WTC11 (cell line): Measurements from ENCODE around the gene MAOA. TPM values are rescaled to one million over a fixed set of nuclear protein-coding genes. Genes with fewer than 3 reads are reported as not detected.

ENCODE experiments used
- ATAC-seq: fragments of 200-7000 bp; cut with Tn5 transposase; 2 replicates; pipeline ENCODE4 v1.10.0; 2021; ENCODE audit warnings: mild to moderate bottlenecking, moderate library complexity
- CTCF ChIA-PET: fragments of 300-600 bp; sonication (Branson Sonifier 250); formaldehyde crosslinking; loops from one replicate; lab custom pipeline; 2021; ENCODE audit warnings: antibody characterized with exemption; lab: Charles Lee
- POLR2A ChIA-PET: fragments of 350-600 bp; sonication (Branson Sonifier 250); formaldehyde crosslinking; loops from one replicate; lab custom pipeline; 2021; ENCODE audit warnings: antibody characterized with exemption; lab: Charles Lee
- DNase-seq: peaks from one replicate; pipeline ENCODE4 v3.0.0; 2021; ENCODE audit warnings: low spot score
- H3K27ac Mint-ChIP-seq: 2 replicates; pipeline ENCODE4 v1.8.0; 2021; ENCODE audit warnings: mixed read lengths
- H3K27me3 Mint-ChIP-seq: 2 replicates; pipeline ENCODE4 v1.8.0; 2021; ENCODE audit warnings: low read depth, mild to moderate bottlenecking, moderate library complexity, mixed read lengths
- H3K36me3 Mint-ChIP-seq: 2 replicates; pipeline ENCODE4 v1.8.0; 2021; ENCODE audit warnings: mixed read lengths
- H3K4me1 Mint-ChIP-seq: 2 replicates; pipeline ENCODE4 v1.8.0; 2022; ENCODE audit warnings: mixed read lengths
- H3K4me3 Mint-ChIP-seq: 2 replicates; pipeline ENCODE4 v1.8.0; 2021; ENCODE audit warnings: mild to moderate bottlenecking, moderate library complexity, mixed read lengths
- H3K9me3 Mint-ChIP-seq: 2 replicates; pipeline ENCODE4 v1.8.0; 2021; ENCODE audit warnings: mixed read lengths
- ESRRA ChIP-seq: sonication (generic); formaldehyde crosslinking; IDR thresholded peaks from 2 replicates; pipeline ENCODE4 v1.8.1; 2022; ENCODE audit warnings: mild to moderate bottlenecking, missing genetic modification reagents, borderline replicate concordance
- ETV6 ChIP-seq: sonication (generic); formaldehyde crosslinking; IDR thresholded peaks from 2 replicates; pipeline ENCODE4 v1.8.1; 2022; ENCODE audit warnings: mild to moderate bottlenecking, missing genetic modification reagents
- FOXJ3 ChIP-seq: sonication (generic); formaldehyde crosslinking; IDR thresholded peaks from 2 replicates; pipeline ENCODE4 v1.9.0; 2021; ENCODE audit warnings: missing genetic modification reagents, mild to moderate bottlenecking, borderline replicate concordance
- FOXK1 ChIP-seq: sonication (generic); formaldehyde crosslinking; IDR thresholded peaks from 2 replicates; pipeline ENCODE4 v1.8.0; 2022; ENCODE audit warnings: mild to moderate bottlenecking, moderate library complexity, missing genetic modification reagents
- GRHL2 ChIP-seq: fragments of 250-450 bp; sonication (Bioruptor Pico); IDR thresholded peaks from 2 replicates; pipeline ENCODE4 v1.8.0; 2022; ENCODE audit warnings: mild to moderate bottlenecking, moderate library complexity; ENCODE audit not compliant: insufficient replicate concordance, severe bottlenecking
- IRF2 ChIP-seq: sonication (generic); formaldehyde crosslinking; IDR thresholded peaks from 2 replicates; pipeline ENCODE4 v1.8.0; 2022; ENCODE audit warnings: low read depth, missing genetic modification reagents, borderline replicate concordance
- NFYB ChIP-seq: sonication (generic); formaldehyde crosslinking; conservative IDR thresholded peaks from 2 replicates; pipeline ENCODE4 v1.8.0; 2022; ENCODE audit warnings: low read depth, missing genetic modification reagents
- ZBTB21 ChIP-seq: sonication (generic); formaldehyde crosslinking; IDR thresholded peaks from 2 replicates; pipeline ENCODE4 v1.8.1; 2023; ENCODE audit warnings: mild to moderate bottlenecking, missing genetic modification reagents, borderline replicate concordance
- ZNF121 ChIP-seq: sonication (generic); formaldehyde crosslinking; IDR thresholded peaks from 2 replicates; pipeline ENCODE4 v1.8.0; 2023; ENCODE audit warnings: missing genetic modification reagents
- ZNF138 ChIP-seq: sonication (generic); formaldehyde crosslinking; conservative IDR thresholded peaks from 2 replicates; pipeline ENCODE4 v1.8.1; 2022; ENCODE audit warnings: mild to moderate bottlenecking, moderate library complexity, missing genetic modification reagents
- ZNF219 ChIP-seq: sonication (generic); formaldehyde crosslinking; IDR thresholded peaks from 2 replicates; pipeline ENCODE4 v1.8.0; 2023; ENCODE audit warnings: missing genetic modification reagents, mild to moderate bottlenecking, borderline replicate concordance
- ZNF416 ChIP-seq: fragments of 250-450 bp; sonication (Bioruptor Pico); IDR thresholded peaks from 2 replicates; pipeline ENCODE4 v1.9.0; 2021; ENCODE audit warnings: mild to moderate bottlenecking, inconsistent platforms
- total RNA-seq: library from RNA; stranded (reverse); gene quantifications from 3 replicates; pipeline ENCODE4 v1.2.3, GENCODE V29; 2021
- TF ChIP-seq, protein P1 (sequence below): sonication (generic); formaldehyde crosslinking; IDR thresholded peaks from 2 replicates; pipeline ENCODE4 v1.8.1; 2022; ENCODE audit warnings: mild to moderate bottlenecking, moderate library complexity, missing genetic modification reagents
- TF ChIP-seq, protein P2 (sequence below): sonication (generic); formaldehyde crosslinking; conservative IDR thresholded peaks from 2 replicates; pipeline ENCODE4 v1.8.1; 2023; ENCODE audit warnings: mild to moderate bottlenecking, low read depth, missing genetic modification reagents, moderate library complexity
- TF ChIP-seq, protein P3 (sequence below): sonication (generic); formaldehyde crosslinking; IDR thresholded peaks from 2 replicates; pipeline ENCODE4 v1.8.1; 2023; ENCODE audit warnings: mild to moderate bottlenecking, missing genetic modification reagents, moderate library complexity
- TF ChIP-seq, protein P4 (sequence below): sonication (generic); formaldehyde crosslinking; IDR thresholded peaks from 2 replicates; pipeline ENCODE4 v1.8.1; 2023; ENCODE audit warnings: mild to moderate bottlenecking, missing genetic modification reagents, moderate library complexity
- TF ChIP-seq, protein P5 (sequence below): fragments of 250-450 bp; sonication (Bioruptor Pico); IDR thresholded peaks from 2 replicates; pipeline ENCODE4 v1.9.0; 2021; ENCODE audit warnings: mild to moderate bottlenecking, borderline replicate concordance
- TF ChIP-seq, protein P6 (sequence below): sonication (generic); formaldehyde crosslinking; IDR thresholded peaks from 2 replicates; pipeline ENCODE4 v1.8.0; 2022; ENCODE audit warnings: missing genetic modification reagents

The MAOA gene
- total RNA-seq, 1 experiment from 2014 or later = 6.0 TPM

DNA sequence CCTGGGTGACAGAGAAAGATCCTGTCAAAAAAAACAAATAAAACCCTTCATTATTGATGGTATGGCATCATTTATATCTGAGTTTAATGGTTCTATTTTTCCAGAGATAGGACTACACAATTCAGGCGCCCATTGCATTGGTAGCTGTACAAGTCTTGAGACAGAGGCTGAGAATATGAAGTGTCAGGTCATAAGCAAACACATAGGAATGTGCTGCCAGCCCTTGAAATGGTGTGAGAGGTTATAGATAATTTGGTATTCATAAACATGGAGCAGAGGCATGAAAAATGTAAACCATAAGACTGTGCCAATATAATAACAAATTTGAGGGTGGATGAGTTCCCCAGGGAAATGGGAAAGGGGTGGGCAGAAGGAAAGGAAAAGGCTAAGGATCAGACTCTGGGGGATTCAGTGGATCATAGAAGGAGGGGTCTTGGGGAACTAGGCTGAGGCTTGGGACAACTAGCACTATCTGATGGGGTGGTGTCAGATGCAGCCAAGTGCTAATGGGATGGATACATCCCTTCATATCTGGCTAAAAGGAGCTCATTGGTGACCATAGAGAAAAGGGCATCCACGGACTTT lies 50.8 kb downstream of the MAOA start:
- peaks cover under 1% of the 10 kb centered on the region; the same call in 1 of the 2 replicates for H3K4me1 Mint-ChIP-seq
- no peaks in the 10 kb centered on the region for H3K9me3 Mint-ChIP-seq
- ATAC-seq (no peak), DNase-seq (no peak)
- no peak overlapping the region for H3K27ac Mint-ChIP-seq
- no peak overlapping the region for H3K4me3 Mint-ChIP-seq
- POLR2A ChIA-PET = no interaction called here
- TF ChIP-seq NFYB (CRISPR knock-in tag) (no peak), ZBTB21 (no peak)
- TF ChIP-seq, protein P1, sequence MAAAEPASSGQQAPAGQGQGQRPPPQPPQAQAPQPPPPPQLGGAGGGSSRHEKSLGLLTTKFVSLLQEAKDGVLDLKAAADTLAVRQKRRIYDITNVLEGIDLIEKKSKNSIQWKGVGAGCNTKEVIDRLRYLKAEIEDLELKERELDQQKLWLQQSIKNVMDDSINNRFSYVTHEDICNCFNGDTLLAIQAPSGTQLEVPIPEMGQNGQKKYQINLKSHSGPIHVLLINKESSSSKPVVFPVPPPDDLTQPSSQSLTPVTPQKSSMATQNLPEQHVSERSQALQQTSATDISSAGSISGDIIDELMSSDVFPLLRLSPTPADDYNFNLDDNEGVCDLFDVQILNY (CRISPR knock-in tag) = no peak
- CTCF ChIA-PET = no interaction called here
- H3K27me3 Mint-ChIP-seq = no peaks in the 10 kb centered on the region
- no peaks in the 10 kb centered on the region for H3K36me3 Mint-ChIP-seq

DNA sequence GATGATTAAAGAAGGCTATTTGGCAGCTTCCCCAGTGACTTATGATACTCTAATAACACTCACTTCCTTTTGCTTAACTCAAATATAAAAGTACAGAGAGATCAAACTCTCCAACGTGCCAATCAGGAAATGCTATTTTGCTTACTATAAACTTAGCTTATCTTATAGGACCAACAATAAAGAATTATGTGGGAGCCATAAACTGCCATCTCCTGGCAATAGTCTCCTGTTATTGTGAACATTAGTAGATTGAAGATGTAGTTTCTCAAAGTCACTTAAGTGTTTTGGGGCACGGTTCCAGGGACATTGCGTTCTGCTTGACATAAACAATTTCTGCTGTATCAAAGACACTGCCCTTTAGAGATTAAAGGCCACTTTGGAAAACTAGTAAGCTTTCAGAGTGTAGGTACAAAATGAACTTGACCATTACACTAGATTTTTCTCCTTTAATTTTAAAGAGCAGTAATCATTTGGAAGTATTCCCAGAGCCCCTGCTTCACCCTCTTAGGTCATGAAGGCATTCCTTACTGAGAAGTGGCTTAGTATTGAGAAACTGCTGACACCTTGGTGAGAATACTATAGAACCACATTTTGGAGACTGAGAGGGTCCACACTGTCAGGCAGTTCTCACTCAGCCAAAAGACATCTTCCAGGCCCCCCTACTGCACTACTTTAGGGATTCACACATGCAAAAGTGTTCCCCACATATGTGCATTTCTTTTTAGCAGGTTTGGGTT lies 51.9 kb downstream of the MAOA start:
- TF ChIP-seq, protein P2, sequence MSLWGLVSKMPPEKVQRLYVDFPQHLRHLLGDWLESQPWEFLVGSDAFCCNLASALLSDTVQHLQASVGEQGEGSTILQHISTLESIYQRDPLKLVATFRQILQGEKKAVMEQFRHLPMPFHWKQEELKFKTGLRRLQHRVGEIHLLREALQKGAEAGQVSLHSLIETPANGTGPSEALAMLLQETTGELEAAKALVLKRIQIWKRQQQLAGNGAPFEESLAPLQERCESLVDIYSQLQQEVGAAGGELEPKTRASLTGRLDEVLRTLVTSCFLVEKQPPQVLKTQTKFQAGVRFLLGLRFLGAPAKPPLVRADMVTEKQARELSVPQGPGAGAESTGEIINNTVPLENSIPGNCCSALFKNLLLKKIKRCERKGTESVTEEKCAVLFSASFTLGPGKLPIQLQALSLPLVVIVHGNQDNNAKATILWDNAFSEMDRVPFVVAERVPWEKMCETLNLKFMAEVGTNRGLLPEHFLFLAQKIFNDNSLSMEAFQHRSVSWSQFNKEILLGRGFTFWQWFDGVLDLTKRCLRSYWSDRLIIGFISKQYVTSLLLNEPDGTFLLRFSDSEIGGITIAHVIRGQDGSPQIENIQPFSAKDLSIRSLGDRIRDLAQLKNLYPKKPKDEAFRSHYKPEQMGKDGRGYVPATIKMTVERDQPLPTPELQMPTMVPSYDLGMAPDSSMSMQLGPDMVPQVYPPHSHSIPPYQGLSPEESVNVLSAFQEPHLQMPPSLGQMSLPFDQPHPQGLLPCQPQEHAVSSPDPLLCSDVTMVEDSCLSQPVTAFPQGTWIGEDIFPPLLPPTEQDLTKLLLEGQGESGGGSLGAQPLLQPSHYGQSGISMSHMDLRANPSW = no peak
- no peak for TF ChIP-seq ETV6 (CRISPR knock-in tag)
- TF ChIP-seq FOXK1 (CRISPR knock-in tag) = no peak
- no peak for TF ChIP-seq FOXJ3 (CRISPR knock-in tag)
- TF ChIP-seq ESRRA = no peak
- TF ChIP-seq, protein P3, sequence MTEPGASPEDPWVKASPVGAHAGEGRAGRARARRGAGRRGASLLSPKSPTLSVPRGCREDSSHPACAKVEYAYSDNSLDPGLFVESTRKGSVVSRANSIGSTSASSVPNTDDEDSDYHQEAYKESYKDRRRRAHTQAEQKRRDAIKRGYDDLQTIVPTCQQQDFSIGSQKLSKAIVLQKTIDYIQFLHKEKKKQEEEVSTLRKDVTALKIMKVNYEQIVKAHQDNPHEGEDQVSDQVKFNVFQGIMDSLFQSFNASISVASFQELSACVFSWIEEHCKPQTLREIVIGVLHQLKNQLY = no peak
- TF ChIP-seq, protein P4, sequence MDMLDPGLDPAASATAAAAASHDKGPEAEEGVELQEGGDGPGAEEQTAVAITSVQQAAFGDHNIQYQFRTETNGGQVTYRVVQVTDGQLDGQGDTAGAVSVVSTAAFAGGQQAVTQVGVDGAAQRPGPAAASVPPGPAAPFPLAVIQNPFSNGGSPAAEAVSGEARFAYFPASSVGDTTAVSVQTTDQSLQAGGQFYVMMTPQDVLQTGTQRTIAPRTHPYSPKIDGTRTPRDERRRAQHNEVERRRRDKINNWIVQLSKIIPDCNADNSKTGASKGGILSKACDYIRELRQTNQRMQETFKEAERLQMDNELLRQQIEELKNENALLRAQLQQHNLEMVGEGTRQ (CRISPR knock-in tag) = no peak
- TF ChIP-seq GRHL2 (CRISPR knock-in tag) = no peak
- no peak for TF ChIP-seq ZNF219 (CRISPR knock-in tag)
- no peaks in the 10 kb centered on the region for H3K4me1 Mint-ChIP-seq
- H3K9me3 Mint-ChIP-seq = peaks cover 4% of the 10 kb centered on the region; the same call in 1 of the 2 replicates
- H3K27me3 Mint-ChIP-seq = no peaks in the 10 kb centered on the region
- no peak overlapping the region for H3K27ac Mint-ChIP-seq
- ATAC-seq = no peak
- no peaks in the 10 kb centered on the region for H3K36me3 Mint-ChIP-seq
- ChIA-PET CTCF (interaction anchor here (0.6 kb wide), 1 partner anchor 203 kb away, joined by 4 read pairs; no protein-coding TSS in a partner anchor), POLR2A (no interaction called here)
- no peak overlapping the region for H3K4me3 Mint-ChIP-seq
- DNase-seq = no peak

DNA sequence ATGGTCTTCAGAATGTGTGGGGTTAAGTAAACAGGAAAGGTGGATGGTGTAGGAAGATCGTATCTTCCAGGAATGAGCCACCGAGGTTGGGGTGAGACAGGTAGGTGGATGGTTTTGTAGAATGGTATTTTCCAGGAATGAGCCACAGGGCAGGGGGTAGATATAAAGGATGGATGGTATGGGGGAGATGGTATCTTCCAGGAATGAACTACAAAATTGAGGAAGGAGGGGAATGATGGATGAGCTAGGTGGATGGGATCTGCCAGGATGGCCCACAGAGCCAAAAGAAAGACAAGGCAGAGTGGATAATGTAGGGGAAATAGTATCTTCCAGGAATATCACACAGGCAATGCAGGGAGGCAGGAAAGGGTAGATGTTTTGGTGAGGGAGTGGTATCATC lies 60.0 kb downstream of the MAOA start:
- Mint-ChIP-seq H3K4me3 (no peak overlapping the region), H3K27ac (no peak overlapping the region), H3K27me3 (no peaks in the 10 kb centered on the region), H3K4me1 (no peaks in the 10 kb centered on the region), H3K9me3 (peaks cover 6% of the 10 kb centered on the region; the same call in 1 of the 2 replicates), H3K36me3 (no peaks in the 10 kb centered on the region)
- POLR2A ChIA-PET = no interaction called here
- DNase-seq (no peak), ATAC-seq (no peak)
- CTCF ChIA-PET = no interaction called here
- TF ChIP-seq FOXK1 (CRISPR knock-in tag) = no peak
- TF ChIP-seq ZNF416 (CRISPR knock-in tag) = no peak
- TF ChIP-seq, protein P5, sequence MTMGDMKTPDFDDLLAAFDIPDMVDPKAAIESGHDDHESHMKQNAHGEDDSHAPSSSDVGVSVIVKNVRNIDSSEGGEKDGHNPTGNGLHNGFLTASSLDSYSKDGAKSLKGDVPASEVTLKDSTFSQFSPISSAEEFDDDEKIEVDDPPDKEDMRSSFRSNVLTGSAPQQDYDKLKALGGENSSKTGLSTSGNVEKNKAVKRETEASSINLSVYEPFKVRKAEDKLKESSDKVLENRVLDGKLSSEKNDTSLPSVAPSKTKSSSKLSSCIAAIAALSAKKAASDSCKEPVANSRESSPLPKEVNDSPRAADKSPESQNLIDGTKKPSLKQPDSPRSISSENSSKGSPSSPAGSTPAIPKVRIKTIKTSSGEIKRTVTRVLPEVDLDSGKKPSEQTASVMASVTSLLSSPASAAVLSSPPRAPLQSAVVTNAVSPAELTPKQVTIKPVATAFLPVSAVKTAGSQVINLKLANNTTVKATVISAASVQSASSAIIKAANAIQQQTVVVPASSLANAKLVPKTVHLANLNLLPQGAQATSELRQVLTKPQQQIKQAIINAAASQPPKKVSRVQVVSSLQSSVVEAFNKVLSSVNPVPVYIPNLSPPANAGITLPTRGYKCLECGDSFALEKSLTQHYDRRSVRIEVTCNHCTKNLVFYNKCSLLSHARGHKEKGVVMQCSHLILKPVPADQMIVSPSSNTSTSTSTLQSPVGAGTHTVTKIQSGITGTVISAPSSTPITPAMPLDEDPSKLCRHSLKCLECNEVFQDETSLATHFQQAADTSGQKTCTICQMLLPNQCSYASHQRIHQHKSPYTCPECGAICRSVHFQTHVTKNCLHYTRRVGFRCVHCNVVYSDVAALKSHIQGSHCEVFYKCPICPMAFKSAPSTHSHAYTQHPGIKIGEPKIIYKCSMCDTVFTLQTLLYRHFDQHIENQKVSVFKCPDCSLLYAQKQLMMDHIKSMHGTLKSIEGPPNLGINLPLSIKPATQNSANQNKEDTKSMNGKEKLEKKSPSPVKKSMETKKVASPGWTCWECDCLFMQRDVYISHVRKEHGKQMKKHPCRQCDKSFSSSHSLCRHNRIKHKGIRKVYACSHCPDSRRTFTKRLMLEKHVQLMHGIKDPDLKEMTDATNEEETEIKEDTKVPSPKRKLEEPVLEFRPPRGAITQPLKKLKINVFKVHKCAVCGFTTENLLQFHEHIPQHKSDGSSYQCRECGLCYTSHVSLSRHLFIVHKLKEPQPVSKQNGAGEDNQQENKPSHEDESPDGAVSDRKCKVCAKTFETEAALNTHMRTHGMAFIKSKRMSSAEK (CRISPR knock-in tag) = no peak
- TF ChIP-seq IRF2 (CRISPR knock-in tag) = no peak
- no peak for TF ChIP-seq ZNF121 (CRISPR knock-in tag)
- TF ChIP-seq, protein P6, sequence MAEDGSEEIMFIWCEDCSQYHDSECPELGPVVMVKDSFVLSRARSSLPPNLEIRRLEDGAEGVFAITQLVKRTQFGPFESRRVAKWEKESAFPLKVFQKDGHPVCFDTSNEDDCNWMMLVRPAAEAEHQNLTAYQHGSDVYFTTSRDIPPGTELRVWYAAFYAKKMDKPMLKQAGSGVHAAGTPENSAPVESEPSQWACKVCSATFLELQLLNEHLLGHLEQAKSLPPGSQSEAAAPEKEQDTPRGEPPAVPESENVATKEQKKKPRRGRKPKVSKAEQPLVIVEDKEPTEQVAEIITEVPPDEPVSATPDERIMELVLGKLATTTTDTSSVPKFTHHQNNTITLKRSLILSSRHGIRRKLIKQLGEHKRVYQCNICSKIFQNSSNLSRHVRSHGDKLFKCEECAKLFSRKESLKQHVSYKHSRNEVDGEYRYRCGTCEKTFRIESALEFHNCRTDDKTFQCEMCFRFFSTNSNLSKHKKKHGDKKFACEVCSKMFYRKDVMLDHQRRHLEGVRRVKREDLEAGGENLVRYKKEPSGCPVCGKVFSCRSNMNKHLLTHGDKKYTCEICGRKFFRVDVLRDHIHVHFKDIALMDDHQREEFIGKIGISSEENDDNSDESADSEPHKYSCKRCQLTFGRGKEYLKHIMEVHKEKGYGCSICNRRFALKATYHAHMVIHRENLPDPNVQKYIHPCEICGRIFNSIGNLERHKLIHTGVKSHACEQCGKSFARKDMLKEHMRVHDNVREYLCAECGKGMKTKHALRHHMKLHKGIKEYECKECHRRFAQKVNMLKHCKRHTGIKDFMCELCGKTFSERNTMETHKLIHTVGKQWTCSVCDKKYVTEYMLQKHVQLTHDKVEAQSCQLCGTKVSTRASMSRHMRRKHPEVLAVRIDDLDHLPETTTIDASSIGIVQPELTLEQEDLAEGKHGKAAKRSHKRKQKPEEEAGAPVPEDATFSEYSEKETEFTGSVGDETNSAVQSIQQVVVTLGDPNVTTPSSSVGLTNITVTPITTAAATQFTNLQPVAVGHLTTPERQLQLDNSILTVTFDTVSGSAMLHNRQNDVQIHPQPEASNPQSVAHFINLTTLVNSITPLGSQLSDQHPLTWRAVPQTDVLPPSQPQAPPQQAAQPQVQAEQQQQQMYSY (CRISPR knock-in tag) = no peak
- TF ChIP-seq ZNF138 = no peak
